HepG2 (cell line): ENCODE results near the gene EDA2R.

Experiments
- EZH2 ChIP-seq: conservative IDR thresholded peaks from 2 replicates; pipeline ENCODE4 v1.6.1; 2012; ENCODE audit warnings: mild to moderate bottlenecking, low read depth, low read length, moderate library complexity
- KLF16 ChIP-seq, 2 experiments: sonication (generic) in 1 of 2; formaldehyde crosslinking in 1 of 2; IDR thresholded peaks; 2 replicates each; pipeline versions ENCODE4 v1.6.1 to v1.8.0; 2016 to 2023; ENCODE audit warnings: missing genetic modification reagents in 2 of 2, missing compliant biosample characterization in 1 of 2
- PATZ1 ChIP-seq: sonication (generic); formaldehyde crosslinking; IDR thresholded peaks from 2 replicates; pipeline ENCODE4 v1.4.0; 2020; ENCODE audit warnings: missing genetic modification reagents
- POLR2A ChIP-seq, 2 experiments: IDR thresholded peaks; 2 replicates each; pipeline ENCODE4 v1.6.1; 2011; ENCODE audit warnings: low read depth in 2 of 2, low read length in 2 of 2, mild to moderate bottlenecking in 1 of 2, moderate library complexity in 1 of 2; ENCODE audit not compliant: insufficient read depth in 1 of 2
- RARG ChIP-seq: sonication (generic); formaldehyde crosslinking; IDR thresholded peaks from 2 replicates; pipeline ENCODE4 v1.4.0; 2020; ENCODE audit warnings: low read depth, mild to moderate bottlenecking, missing genetic modification reagents
- RFX5 ChIP-seq: IDR thresholded peaks from 2 replicates; pipeline ENCODE4 v1.6.1; 2011; ENCODE audit warnings: low read depth, low read length, improper control_type of control experiment
- RNF2 ChIP-seq: fragments of 450-650 bp; conservative IDR thresholded peaks from 2 replicates; pipeline ENCODE4 v1.6.1; 2016; ENCODE audit warnings: low read depth
- SOX6 ChIP-seq, 2 experiments: fragments of 450-650 bp in 1 of 2; sonication (generic) in 1 of 2; formaldehyde crosslinking in 1 of 2; IDR thresholded peaks; 2 replicates each; pipeline versions ENCODE4 v1.4.0 to v1.6.1; 2017 to 2020; ENCODE audit warnings: antibody characterized with exemption in 1 of 2, mild to moderate bottlenecking in 1 of 2, missing genetic modification reagents in 1 of 2
- TAF1 ChIP-seq: sonication (generic); formaldehyde crosslinking; IDR thresholded peaks from 2 replicates; pipeline ENCODE4 v1.4.0; 2020; ENCODE audit warnings: missing genetic modification reagents
- ZMYM4 ChIP-seq: sonication (generic); formaldehyde crosslinking; IDR thresholded peaks from 2 replicates; pipeline ENCODE4 v1.8.1; 2023; ENCODE audit warnings: mild to moderate bottlenecking, missing genetic modification reagents
- ZNF121 ChIP-seq: sonication (generic); formaldehyde crosslinking; IDR thresholded peaks from 2 replicates; pipeline ENCODE4 v1.5.0; 2020; ENCODE audit warnings: mild to moderate bottlenecking, missing genetic modification reagents
- ZNF614 ChIP-seq: IDR thresholded peaks from 2 replicates; pipeline ENCODE4 v1.6.1; 2018; ENCODE audit warnings: missing biosample characterization, missing genetic modification reagents, inconsistent platforms, borderline replicate concordance
- TF ChIP-seq, protein P1 (sequence below): sonication (generic); formaldehyde crosslinking; IDR thresholded peaks from 2 replicates; pipeline ENCODE4 v1.8.0; 2022; ENCODE audit warnings: mild to moderate bottlenecking, missing genetic modification reagents; ENCODE audit not compliant: insufficient replicate concordance
- TF ChIP-seq, protein P2 (sequence below): IDR thresholded peaks from 2 replicates; pipeline ENCODE4 v1.6.1; 2012; ENCODE audit warnings: low read length, improper control_type of control experiment

- no peak for TF ChIP-seq ZNF121 (CRISPR knock-in tag)
- TF ChIP-seq SOX6 (IDR thresholded peaks at IDR 0.05), result no peak
- no peak for TF ChIP-seq SOX6 (CRISPR knock-in tag; IDR thresholded peaks at IDR 0.05)
- TF ChIP-seq RFX5, result no peak
- no peak for TF ChIP-seq PATZ1
- no peak for TF ChIP-seq ZMYM4 (CRISPR knock-in tag)
- no peak for TF ChIP-seq POLR2A (IDR thresholded peaks at IDR 0.05; ENCODE audit: insufficient read depth in 1 of 2, low read depth in 2 of 2, low read length in 2 of 2)
- TF ChIP-seq, protein P1, sequence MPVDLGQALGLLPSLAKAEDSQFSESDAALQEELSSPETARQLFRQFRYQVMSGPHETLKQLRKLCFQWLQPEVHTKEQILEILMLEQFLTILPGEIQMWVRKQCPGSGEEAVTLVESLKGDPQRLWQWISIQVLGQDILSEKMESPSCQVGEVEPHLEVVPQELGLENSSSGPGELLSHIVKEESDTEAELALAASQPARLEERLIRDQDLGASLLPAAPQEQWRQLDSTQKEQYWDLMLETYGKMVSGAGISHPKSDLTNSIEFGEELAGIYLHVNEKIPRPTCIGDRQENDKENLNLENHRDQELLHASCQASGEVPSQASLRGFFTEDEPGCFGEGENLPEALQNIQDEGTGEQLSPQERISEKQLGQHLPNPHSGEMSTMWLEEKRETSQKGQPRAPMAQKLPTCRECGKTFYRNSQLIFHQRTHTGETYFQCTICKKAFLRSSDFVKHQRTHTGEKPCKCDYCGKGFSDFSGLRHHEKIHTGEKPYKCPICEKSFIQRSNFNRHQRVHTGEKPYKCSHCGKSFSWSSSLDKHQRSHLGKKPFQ (CRISPR knock-in tag), result no peak
- TF ChIP-seq RARG (CRISPR knock-in tag), result no peak
- TF ChIP-seq, protein P2, sequence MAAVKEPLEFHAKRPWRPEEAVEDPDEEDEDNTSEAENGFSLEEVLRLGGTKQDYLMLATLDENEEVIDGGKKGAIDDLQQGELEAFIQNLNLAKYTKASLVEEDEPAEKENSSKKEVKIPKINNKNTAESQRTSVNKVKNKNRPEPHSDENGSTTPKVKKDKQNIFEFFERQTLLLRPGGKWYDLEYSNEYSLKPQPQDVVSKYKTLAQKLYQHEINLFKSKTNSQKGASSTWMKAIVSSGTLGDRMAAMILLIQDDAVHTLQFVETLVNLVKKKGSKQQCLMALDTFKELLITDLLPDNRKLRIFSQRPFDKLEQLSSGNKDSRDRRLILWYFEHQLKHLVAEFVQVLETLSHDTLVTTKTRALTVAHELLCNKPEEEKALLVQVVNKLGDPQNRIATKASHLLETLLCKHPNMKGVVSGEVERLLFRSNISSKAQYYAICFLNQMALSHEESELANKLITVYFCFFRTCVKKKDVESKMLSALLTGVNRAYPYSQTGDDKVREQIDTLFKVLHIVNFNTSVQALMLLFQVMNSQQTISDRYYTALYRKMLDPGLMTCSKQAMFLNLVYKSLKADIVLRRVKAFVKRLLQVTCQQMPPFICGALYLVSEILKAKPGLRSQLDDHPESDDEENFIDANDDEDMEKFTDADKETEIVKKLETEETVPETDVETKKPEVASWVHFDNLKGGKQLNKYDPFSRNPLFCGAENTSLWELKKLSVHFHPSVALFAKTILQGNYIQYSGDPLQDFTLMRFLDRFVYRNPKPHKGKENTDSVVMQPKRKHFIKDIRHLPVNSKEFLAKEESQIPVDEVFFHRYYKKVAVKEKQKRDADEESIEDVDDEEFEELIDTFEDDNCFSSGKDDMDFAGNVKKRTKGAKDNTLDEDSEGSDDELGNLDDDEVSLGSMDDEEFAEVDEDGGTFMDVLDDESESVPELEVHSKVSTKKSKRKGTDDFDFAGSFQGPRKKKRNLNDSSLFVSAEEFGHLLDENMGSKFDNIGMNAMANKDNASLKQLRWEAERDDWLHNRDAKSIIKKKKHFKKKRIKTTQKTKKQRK, result no peak
- TF ChIP-seq TAF1, result peak; percentile 49; the same call in 1 of the 2 replicates
- no peak for TF ChIP-seq RNF2
- no peak for TF ChIP-seq KLF16 (CRISPR knock-in tag; IDR thresholded peaks at IDR 0.05)
- no peak for TF ChIP-seq EZH2
- no peak for TF ChIP-seq ZNF614 (CRISPR knock-in tag)
These were observed at the start of gene EDA2R for GRCh38 chrX:66638591-66639500.
